ENCODE measurements around the gene LRP1. TPM values are rescaled to one million over a fixed set of nuclear protein-coding genes. Genes with fewer than 3 reads are reported as not detected.

Gene LRP1
- polyA plus RNA-seq, 2 donors: 29.6 to 47.6 TPM

DNA sequence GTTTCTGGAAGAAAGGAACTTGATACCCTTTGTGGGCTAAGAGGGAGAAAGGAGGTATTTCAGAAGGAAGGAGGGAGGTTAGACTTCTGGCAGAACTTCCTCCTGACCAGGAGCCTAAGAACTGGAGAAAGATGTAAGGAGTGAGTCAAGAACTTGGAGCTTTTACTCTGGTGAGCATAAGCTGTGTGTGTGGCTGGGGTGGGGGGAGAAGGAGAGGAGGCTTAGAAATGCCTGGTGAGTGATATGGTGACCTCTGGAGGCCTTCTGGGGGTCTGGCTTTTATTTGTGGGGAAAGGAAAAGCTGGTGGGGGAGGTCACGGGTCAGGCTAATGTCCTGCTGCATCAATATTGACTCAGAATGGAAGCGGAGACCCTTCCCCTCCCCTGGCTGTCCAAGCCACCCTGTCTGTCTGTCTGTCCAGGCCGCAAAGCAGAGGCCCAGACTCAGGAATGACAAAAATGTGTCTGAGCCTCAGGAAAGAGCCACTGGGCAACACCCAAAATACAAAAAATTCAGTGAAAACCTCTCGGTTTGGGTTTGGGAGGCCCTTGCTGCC, 4.8 kb downstream of the LRP1 start:
- peak overlapping the region in 1 of 2 donors; percentile 35 for H3K27ac ChIP-seq (ENCODE audit: low read depth in 2 of 2, low read length in 1 of 2)
- peaks cover 8 to 10% of the 10 kb centered on the region in 2 donors for H3K4me1 ChIP-seq (ENCODE audit: control insufficient read depth in 2 of 2, insufficient read depth in 2 of 2, low read length in 1 of 2)
- WGBS, 2 donors: 62 to 67% methylated on average over 4 of the region's 4 CpGs
- H3K36me3 ChIP-seq (ENCODE audit: control insufficient read depth in 2 of 2, insufficient read depth in 2 of 2, low read length in 1 of 2): peaks cover 0 to under 1% of the 10 kb centered on the region in 2 donors
- no peak overlapping the region for H3K4me3 ChIP-seq (ENCODE audit: low read depth in 1 of 2, low read length in 2 of 2)
- no peaks in the 10 kb centered on the region for H3K9me3 ChIP-seq (ENCODE audit: control insufficient read depth in 2 of 2, insufficient read depth in 1 of 2, low read depth in 1 of 2, low read length in 1 of 2)
- no peaks in the 10 kb centered on the region for H3K27me3 ChIP-seq (ENCODE audit: control insufficient read depth in 1 of 2, insufficient read depth in 2 of 2, low read length in 2 of 2)

GRCh38 chr12:57133916-57134315, 5.6 kb downstream of the LRP1 start:
- Histone ChIP-seq H3K27ac (ENCODE audit: low read depth in 2 of 2, low read length in 1 of 2) (peak overlapping the region; percentile 60 to 63), H3K27me3 (ENCODE audit: control insufficient read depth in 1 of 2, insufficient read depth in 2 of 2, low read length in 2 of 2) (no peaks in the 10 kb centered on the region), H3K4me3 (ENCODE audit: low read depth in 1 of 2, low read length in 2 of 2) (no peak overlapping the region), H3K9me3 (ENCODE audit: control insufficient read depth in 2 of 2, insufficient read depth in 1 of 2, low read depth in 1 of 2, low read length in 1 of 2) (no peaks in the 10 kb centered on the region), H3K4me1 (ENCODE audit: control insufficient read depth in 2 of 2, insufficient read depth in 2 of 2, low read length in 1 of 2) (peaks cover 8 to 10% of the 10 kb centered on the region in 2 donors), H3K36me3 (ENCODE audit: control insufficient read depth in 2 of 2, insufficient read depth in 2 of 2, low read length in 1 of 2) (peaks cover 0 to 6% of the 10 kb centered on the region in 2 donors)
- WGBS, 2 donors: 41 to 59% methylated on average over 6 of the region's 6 CpGs

DNA sequence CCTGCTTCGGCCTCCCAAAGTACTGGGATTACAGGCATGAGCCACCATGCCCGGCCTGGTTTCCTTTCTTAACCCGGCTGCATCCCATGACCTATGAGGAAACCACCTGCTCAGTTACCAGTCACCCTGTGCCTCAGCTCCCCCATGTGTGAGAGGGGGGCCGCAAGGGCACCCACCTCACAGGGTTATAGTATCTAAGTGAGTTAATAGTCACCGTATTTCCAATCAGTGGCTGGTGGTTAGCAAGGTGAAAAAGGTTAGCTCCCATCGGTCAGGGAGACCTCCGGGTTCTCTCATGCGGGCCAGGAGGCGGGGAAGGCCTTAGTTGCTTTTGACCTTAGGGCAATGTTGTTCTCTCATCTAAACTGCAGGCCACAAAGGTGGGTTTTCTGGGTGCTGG, 6.7 kb downstream of the LRP1 start:
- 81 to 84% methylated on average over 9 of the region's 9 CpGs for WGBS, 2 donors
- H3K27ac ChIP-seq (ENCODE audit: low read depth in 2 of 2, low read length in 1 of 2): peak overlapping the region; percentile 30 to 74
- H3K4me3 ChIP-seq (ENCODE audit: low read depth in 1 of 2, low read length in 2 of 2): no peak overlapping the region
- H3K4me1 ChIP-seq (ENCODE audit: control insufficient read depth in 2 of 2, insufficient read depth in 2 of 2, low read length in 1 of 2): peaks cover 8 to 10% of the 10 kb centered on the region in 2 donors
- H3K9me3 ChIP-seq (ENCODE audit: control insufficient read depth in 2 of 2, insufficient read depth in 1 of 2, low read depth in 1 of 2, low read length in 1 of 2): no peaks in the 10 kb centered on the region
- H3K27me3 ChIP-seq (ENCODE audit: control insufficient read depth in 1 of 2, insufficient read depth in 2 of 2, low read length in 2 of 2): no peaks in the 10 kb centered on the region
- peaks cover 3 to 11% of the 10 kb centered on the region in 2 donors for H3K36me3 ChIP-seq (ENCODE audit: control insufficient read depth in 2 of 2, insufficient read depth in 2 of 2, low read length in 1 of 2)

- H3K9me3 ChIP-seq (ENCODE audit: control insufficient read depth in 2 of 2, insufficient read depth in 1 of 2, low read depth in 1 of 2, low read length in 1 of 2): no peaks in the 10 kb centered on the region
- peak overlapping the region; percentile 30 to 74 for H3K27ac ChIP-seq (ENCODE audit: low read depth in 2 of 2, low read length in 1 of 2)
- peaks cover 8 to 10% of the 10 kb centered on the region in 2 donors for H3K4me1 ChIP-seq (ENCODE audit: control insufficient read depth in 2 of 2, insufficient read depth in 2 of 2, low read length in 1 of 2)
- no peak overlapping the region for H3K4me3 ChIP-seq (ENCODE audit: low read depth in 1 of 2, low read length in 2 of 2)
- no peaks in the 10 kb centered on the region for H3K27me3 ChIP-seq (ENCODE audit: control insufficient read depth in 1 of 2, insufficient read depth in 2 of 2, low read length in 2 of 2)
- 60 to 66% methylated on average over 17 to 18 of the region's 18 CpGs for WGBS, 2 donors
- H3K36me3 ChIP-seq (ENCODE audit: control insufficient read depth in 2 of 2, insufficient read depth in 2 of 2, low read length in 1 of 2): peaks cover 3 to 11% of the 10 kb centered on the region in 2 donors
These were observed 7.4 kb downstream of the LRP1 start for GRCh38 chr12:57135527-57136326.

GRCh38 chr12:57138526-57139272, 10.4 kb downstream of the LRP1 start:
- H3K4me1 ChIP-seq (ENCODE audit: control insufficient read depth in 2 of 2, insufficient read depth in 2 of 2, low read length in 1 of 2): peaks cover 0 to 6% of the 10 kb centered on the region in 2 donors
- peak overlapping the region; percentile 20 to 38 for H3K27ac ChIP-seq (ENCODE audit: low read depth in 2 of 2, low read length in 1 of 2)
- 71% methylated on average over 13 of the region's 13 CpGs for WGBS, 2 donors
- H3K9me3 ChIP-seq (ENCODE audit: control insufficient read depth in 2 of 2, insufficient read depth in 1 of 2, low read depth in 1 of 2, low read length in 1 of 2): no peaks in the 10 kb centered on the region
- no peaks in the 10 kb centered on the region for H3K27me3 ChIP-seq (ENCODE audit: control insufficient read depth in 1 of 2, insufficient read depth in 2 of 2, low read length in 2 of 2)
- H3K36me3 ChIP-seq (ENCODE audit: control insufficient read depth in 2 of 2, insufficient read depth in 2 of 2, low read length in 1 of 2): peaks cover 13 to 27% of the 10 kb centered on the region in 2 donors
- H3K4me3 ChIP-seq (ENCODE audit: low read depth in 1 of 2, low read length in 2 of 2): no peak overlapping the region

DNA sequence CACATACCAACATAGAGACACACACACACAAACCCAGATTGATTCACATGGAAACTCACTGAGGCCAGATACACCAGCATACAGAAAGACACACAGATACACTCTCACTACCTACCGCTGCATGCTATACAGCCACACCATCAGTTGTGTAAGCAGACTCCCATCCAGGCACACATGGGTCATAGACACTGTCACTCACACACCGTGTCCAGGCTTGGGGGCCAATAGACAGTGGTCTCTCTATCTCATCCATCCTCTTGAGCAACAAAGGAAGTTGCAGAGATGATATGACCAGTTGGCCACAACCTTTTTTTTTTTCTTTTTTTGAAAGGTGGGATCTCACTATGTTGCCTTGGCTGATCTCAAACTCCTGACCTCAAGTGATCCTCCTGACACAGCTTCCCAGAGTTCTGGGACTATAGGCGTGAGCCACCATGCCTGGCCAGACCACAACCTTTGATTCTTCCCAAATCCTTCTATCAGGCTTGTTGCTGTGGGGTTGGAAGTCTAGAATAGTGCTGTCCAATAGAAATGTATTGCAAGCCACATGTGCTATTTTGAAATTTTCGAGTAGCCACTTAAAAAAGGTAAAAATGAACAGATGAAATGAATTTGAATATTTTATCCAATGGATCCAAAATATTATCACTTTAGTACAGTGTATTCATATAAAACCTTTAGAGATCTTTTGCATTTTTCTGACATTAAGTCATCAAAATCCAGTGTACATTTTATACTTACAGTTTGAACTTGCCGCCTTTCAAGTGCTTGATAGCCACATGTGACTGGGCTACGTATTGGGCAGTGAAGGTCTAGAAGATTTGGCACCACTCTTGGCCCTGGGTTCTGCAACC, 11.7 kb downstream of the LRP1 start:
- Histone ChIP-seq H3K36me3 (ENCODE audit: control insufficient read depth in 2 of 2, insufficient read depth in 2 of 2, low read length in 1 of 2) (peaks cover 13 to 31% of the 10 kb centered on the region in 2 donors), H3K4me1 (ENCODE audit: control insufficient read depth in 2 of 2, insufficient read depth in 2 of 2, low read length in 1 of 2) (peaks cover 0 to 6% of the 10 kb centered on the region in 2 donors), H3K4me3 (ENCODE audit: low read depth in 1 of 2, low read length in 2 of 2) (no peak overlapping the region), H3K9me3 (ENCODE audit: control insufficient read depth in 2 of 2, insufficient read depth in 1 of 2, low read depth in 1 of 2, low read length in 1 of 2) (no peaks in the 10 kb centered on the region), H3K27ac (ENCODE audit: low read depth in 2 of 2, low read length in 1 of 2) (no peak overlapping the region), H3K27me3 (ENCODE audit: control insufficient read depth in 1 of 2, insufficient read depth in 2 of 2, low read length in 2 of 2) (no peaks in the 10 kb centered on the region)
- WGBS, 2 donors: 78 to 87% methylated on average over 6 of the region's 6 CpGs

DNA sequence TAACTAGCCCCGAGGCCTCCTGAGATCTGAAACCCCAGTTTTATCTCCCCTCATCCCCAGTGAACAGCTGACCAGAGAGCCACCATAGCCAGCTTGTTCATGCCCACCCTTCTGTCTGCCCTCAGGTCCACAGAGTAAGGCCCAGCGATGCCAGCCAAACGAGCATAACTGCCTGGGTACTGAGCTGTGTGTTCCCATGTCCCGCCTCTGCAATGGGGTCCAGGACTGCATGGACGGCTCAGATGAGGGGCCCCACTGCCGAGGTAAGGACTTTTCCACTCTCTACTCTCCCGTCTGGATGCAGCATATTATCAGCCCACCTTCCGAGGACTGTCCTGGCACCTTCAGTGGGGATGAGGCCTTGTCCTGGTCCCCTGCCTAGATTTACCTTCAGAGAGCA, 13.0 kb downstream of the LRP1 start:
- Histone ChIP-seq H3K36me3 (ENCODE audit: control insufficient read depth in 2 of 2, insufficient read depth in 2 of 2, low read length in 1 of 2) (peaks cover 13 to 42% of the 10 kb centered on the region in 2 donors), H3K9me3 (ENCODE audit: control insufficient read depth in 2 of 2, insufficient read depth in 1 of 2, low read depth in 1 of 2, low read length in 1 of 2) (no peaks in the 10 kb centered on the region), H3K4me1 (ENCODE audit: control insufficient read depth in 2 of 2, insufficient read depth in 2 of 2, low read length in 1 of 2) (peaks cover 0 to 2% of the 10 kb centered on the region in 2 donors), H3K27ac (ENCODE audit: low read depth in 2 of 2, low read length in 1 of 2) (no peak overlapping the region), H3K27me3 (ENCODE audit: control insufficient read depth in 1 of 2, insufficient read depth in 2 of 2, low read length in 2 of 2) (no peaks in the 10 kb centered on the region), H3K4me3 (ENCODE audit: low read depth in 1 of 2, low read length in 2 of 2) (no peak overlapping the region)
- WGBS, 2 donors: 87 to 88% methylated on average over 8 of the region's 8 CpGs

- 83 to 87% methylated on average over 9 of the region's 9 CpGs for WGBS, 2 donors
- Histone ChIP-seq H3K4me3 (ENCODE audit: low read depth in 1 of 2, low read length in 2 of 2) (no peak overlapping the region), H3K27ac (ENCODE audit: low read depth in 2 of 2, low read length in 1 of 2) (no peak overlapping the region), H3K27me3 (ENCODE audit: control insufficient read depth in 1 of 2, insufficient read depth in 2 of 2, low read length in 2 of 2) (no peaks in the 10 kb centered on the region), H3K9me3 (ENCODE audit: control insufficient read depth in 2 of 2, insufficient read depth in 1 of 2, low read depth in 1 of 2, low read length in 1 of 2) (no peaks in the 10 kb centered on the region), H3K4me1 (ENCODE audit: control insufficient read depth in 2 of 2, insufficient read depth in 2 of 2, low read length in 1 of 2) (no peaks in the 10 kb centered on the region), H3K36me3 (ENCODE audit: control insufficient read depth in 2 of 2, insufficient read depth in 2 of 2, low read length in 1 of 2) (peaks cover 13 to 46% of the 10 kb centered on the region in 2 donors)
These were observed 13.8 kb downstream of the LRP1 start for GRCh38 chr12:57142121-57142520.

GRCh38 chr12:57142727-57143126, 14.4 kb downstream of the LRP1 start:
- 73 to 77% methylated on average over 7 of the region's 7 CpGs for WGBS, 2 donors
- Histone ChIP-seq H3K9me3 (ENCODE audit: control insufficient read depth in 2 of 2, insufficient read depth in 1 of 2, low read depth in 1 of 2, low read length in 1 of 2) (no peaks in the 10 kb centered on the region), H3K27ac (ENCODE audit: low read depth in 2 of 2, low read length in 1 of 2) (no peak overlapping the region), H3K4me1 (ENCODE audit: control insufficient read depth in 2 of 2, insufficient read depth in 2 of 2, low read length in 1 of 2) (no peaks in the 10 kb centered on the region), H3K4me3 (ENCODE audit: low read depth in 1 of 2, low read length in 2 of 2) (no peak overlapping the region), H3K36me3 (ENCODE audit: control insufficient read depth in 2 of 2, insufficient read depth in 2 of 2, low read length in 1 of 2) (peaks cover 13 to 50% of the 10 kb centered on the region in 2 donors), H3K27me3 (ENCODE audit: control insufficient read depth in 1 of 2, insufficient read depth in 2 of 2, low read length in 2 of 2) (no peaks in the 10 kb centered on the region)

Data from esophagus (tissue), 2 donors.